ENCODE results near the gene RLF.

RLF gene

GRCh38 chr1:40243351-40243750 is 82.2 kb downstream of the RLF start:
- no peak for DNase-seq (ENCODE audit: low read depth)

DNA sequence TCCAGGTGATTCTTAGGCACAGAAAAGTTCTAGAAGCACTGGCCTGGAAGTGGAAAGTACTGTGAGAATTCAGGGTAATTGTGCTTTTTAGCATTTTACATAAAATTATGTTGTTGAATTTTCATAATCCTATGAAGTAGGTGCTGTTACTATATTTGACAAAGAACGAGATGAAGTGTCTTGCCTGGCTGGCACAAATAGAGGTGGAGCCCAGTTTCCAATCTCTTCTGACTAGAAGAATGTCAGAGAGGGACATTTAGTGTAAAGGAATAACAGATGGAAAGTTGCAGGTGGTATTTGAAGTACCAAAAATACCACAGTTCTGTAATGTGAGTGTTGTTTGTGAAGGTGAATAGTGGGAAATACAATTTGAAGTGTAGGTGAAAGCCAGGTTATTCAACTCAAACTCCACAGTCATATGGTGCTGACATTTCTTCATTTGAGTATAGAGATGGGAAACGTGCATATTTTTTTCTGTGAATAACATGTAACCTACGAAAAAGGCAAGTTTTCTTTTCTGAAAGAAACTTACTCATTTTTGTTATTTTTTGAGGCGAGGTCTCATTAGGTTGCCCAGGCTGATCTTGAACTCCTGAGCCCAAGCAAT is 83.1 kb downstream of the RLF start:
- DNase-seq (ENCODE audit: low read depth) = no peak

- DNase-seq (ENCODE audit: low read depth) = no peak
Observed at GRCh38 chr1:40245686-40246085, 84.5 kb downstream of the RLF start.

DNA sequence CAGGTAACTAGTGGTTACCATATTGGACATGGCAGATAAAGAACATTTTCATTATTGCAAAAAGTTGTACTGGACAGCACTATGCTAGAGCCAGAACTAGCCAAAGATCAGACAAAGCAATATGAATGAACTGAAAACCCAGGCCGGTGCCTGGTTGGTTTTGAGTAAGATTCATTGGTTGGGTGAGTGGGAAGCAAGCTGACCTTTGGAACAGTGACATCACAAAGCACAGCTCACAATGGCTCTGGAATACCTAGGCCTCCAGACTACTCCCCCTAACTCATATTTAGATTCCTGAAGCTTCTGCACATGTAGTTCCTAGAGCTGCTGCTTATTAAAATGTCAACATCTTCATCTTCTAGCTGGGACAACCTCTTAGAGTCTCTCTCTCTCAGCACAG is 86.5 kb downstream of the RLF start, which contains the start of gene TMCO2:
TSS of gene TMCO2 (plus strand) at position 283 of the 400 bp plus-strand sequence. CDS start at position 340, 57 bp downstream.
- no peak for DNase-seq (ENCODE audit: low read depth)

DNA sequence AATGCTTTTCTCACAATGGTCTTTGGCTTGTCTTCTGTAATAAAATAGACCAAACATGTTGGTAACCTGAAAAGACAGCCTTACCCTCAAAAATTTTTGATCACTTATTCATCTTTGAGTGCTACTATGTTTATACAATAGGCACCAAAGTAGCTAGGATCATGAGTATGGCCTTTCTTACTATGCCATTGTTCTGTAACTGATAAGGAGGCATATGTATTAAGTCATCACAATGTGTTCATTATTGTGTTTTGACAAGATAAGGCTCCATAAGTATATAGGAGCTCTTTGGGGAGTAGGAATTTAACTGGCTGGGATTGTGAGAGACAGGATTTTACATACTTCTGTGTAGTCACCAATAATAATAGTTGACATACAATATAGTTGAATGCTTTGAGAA is 87.2 kb downstream of the RLF start:
- DNase-seq (ENCODE audit: low read depth) = no peak

DNA sequence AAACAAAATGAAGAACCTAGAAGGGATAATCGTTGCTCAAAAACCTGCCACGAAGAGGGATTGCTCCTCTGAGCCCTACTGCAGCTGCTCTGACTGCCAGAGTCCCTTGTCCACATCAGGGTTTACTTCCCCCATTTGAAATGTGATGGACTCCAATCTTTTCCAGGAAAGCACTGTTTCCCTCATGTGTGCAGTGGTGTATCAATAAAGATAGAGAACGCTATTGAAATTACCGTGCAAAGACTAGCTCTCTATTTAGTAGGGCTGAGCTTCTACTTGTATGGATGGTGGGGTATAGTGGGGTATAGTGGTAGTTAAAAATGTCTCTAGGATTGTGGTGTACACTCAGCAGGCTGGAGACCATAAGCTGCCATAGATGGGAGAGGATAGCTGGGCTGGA is 90.3 kb downstream of the RLF start:
- DNase-seq (ENCODE audit: low read depth) = no peak

DNA sequence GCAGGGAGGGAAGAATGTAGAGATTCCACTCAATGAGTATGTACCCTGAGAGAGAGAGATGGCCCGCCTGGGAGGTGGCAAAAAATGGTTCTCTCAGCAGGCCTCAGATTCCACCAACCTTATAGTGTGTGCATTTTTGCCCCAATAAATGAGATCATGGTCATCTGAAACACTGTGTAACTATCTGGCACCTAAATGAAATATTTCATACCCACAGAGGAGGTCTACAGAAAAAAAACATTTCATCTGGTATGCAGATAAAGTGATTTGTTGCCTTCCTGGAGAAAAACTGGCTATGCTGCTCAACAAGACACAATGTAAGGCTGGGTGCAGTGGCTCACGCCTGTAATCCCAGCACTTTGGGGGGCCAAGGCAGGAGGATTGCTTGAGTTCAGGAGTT is 91.4 kb downstream of the RLF start:
- no peak for DNase-seq (ENCODE audit: low read depth)

GRCh38 chr1:40255231-40255630 is 94.0 kb downstream of the RLF start:
- no peak for DNase-seq (ENCODE audit: low read depth)

- DNase-seq (ENCODE audit: low read depth) = no peak
Observed at GRCh38 chr1:40256401-40257084, 95.4 kb downstream of the RLF start.

DNA sequence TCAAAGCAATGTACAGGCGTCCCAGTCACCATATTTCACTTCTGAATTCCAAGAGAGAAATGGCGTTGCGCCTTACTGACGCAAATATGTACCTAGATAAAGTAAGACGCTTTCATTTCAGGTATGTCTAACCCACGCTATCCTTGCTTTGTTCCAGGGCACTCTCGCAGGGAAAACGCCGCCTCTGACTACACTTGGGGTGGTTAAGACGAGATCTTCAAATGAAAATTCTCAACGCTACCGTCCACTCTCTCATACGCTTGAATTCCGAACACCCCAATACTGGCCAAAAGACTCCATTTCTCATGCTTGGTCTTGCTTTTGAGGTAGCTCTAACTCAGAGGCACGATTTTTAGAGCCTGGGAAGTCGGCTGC is 96.1 kb downstream of the RLF start:
- DNase-seq (ENCODE audit: low read depth) = no peak

DNA sequence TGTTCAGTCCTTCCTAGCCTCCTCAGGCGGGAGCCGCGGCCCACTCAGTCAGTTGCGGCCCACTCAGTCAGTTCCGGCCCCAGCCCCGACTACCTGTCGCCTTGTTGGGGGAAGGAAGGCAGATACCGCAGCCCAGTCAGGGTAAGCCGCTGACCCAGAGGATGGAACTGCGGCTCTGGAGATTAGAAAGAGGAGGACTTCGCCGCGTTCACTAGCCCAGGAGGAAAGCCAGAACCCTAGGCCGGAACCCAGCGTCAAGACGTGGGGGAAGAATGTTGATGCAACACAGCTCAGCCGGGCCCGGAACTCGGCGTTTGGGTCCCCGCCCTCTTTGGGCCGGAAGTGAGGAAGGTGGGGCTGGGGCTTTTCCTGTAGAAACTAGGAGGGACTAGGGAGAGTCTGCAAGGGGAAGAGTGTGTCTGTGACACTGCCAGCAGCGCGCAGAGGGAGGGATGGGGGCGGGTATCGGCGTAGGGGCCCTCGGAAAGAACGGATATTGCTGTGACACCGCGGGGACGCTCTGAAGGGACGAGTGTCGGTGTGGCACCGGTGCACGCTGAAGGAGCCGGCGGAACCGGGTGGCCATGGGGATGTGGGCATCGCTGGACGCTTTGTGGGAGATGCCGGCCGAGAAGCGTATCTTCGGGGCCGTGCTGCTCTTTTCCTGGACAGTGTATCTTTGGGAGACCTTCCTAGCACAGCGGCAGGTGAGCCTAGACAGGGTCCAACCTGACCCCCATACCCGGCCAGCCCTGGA is 96.7 kb downstream of the RLF start, which contains the start of gene ZMPSTE24:
TSS of gene ZMPSTE24 (plus strand) at position 549 of the 757 bp plus-strand sequence. CDS start at position 585, 36 bp downstream.
- DNase-seq (ENCODE audit: low read depth) = peak; percentile 89

- no peak for DNase-seq (ENCODE audit: low read depth)
Observed at GRCh38 chr1:40258445-40258769, 97.2 kb downstream of the RLF start.

GRCh38 chr1:40264354-40264781 is 103.2 kb downstream of the RLF start:
- no peak for DNase-seq (ENCODE audit: low read depth)

GRCh38 chr1:40265298-40265697 is 104.1 kb downstream of the RLF start:
- no peak for DNase-seq (ENCODE audit: low read depth)

GRCh38 chr1:40265919-40266318 is 104.7 kb downstream of the RLF start:
- no peak for DNase-seq (ENCODE audit: low read depth)

DNA sequence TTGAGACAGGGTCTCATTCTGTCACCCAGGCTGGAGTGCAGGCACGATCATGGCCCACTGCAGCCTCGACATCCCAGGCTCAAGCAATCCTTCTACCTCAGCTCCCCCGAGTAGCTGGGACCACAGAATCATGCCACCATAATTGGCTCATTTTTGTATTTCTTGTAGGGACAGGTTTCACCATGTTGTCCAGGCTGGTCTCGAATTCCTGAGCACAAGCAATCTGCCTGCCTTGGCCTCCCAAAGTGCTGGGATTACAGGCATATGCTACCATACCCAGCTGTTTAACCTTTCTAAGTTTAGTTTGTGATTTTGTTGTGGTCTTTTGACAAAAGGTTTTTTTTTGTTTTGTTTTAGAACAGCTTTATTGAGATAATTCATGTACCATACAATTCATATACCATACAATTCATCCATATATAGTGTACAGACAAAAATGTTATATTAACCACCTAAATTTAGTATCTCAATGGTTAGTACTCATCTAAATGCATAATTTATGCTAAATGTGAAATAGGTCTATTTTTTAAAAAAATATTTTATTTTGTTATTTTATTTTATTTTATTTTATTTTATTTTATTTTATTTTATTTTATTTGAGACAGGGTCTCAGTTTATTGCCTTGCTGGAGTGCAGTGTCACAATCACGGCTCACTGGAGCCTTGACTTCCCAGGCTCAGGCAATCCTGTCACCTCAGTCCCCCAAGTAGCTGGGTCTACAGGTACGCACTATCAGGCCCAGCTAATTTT is 105.8 kb downstream of the RLF start:
- DNase-seq (ENCODE audit: low read depth) = no peak

DNA sequence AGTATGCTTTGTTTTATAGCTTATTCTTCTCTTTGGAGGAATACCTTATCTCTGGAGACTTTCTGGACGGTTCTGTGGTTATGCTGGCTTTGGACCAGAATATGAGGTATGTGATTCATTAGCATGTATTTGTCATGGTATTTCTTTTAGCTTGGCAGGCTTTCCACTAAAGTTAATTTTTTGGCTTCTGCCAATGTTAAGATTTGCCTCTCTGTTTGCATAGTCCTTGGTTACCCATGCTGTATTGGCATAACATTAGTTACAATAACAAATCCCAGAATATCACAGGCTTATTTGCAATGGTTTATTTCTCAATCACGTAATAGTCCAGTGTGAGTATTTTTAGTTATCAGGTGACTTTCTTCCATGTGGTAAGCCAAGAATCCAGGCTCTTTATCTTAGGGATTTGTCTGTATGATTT is 106.6 kb downstream of the RLF start:
- DNase-seq (ENCODE audit: low read depth) = no peak

GRCh38 chr1:40268211-40268610 is 107.0 kb downstream of the RLF start:
- DNase-seq (ENCODE audit: low read depth) = no peak

GRCh38 chr1:40270152-40270834 is 109.1 kb downstream of the RLF start:
- DNase-seq (ENCODE audit: low read depth) = no peak

- DNase-seq (ENCODE audit: low read depth) = no peak
Observed at GRCh38 chr1:40272653-40273213, 111.5 kb downstream of the RLF start.

DNA sequence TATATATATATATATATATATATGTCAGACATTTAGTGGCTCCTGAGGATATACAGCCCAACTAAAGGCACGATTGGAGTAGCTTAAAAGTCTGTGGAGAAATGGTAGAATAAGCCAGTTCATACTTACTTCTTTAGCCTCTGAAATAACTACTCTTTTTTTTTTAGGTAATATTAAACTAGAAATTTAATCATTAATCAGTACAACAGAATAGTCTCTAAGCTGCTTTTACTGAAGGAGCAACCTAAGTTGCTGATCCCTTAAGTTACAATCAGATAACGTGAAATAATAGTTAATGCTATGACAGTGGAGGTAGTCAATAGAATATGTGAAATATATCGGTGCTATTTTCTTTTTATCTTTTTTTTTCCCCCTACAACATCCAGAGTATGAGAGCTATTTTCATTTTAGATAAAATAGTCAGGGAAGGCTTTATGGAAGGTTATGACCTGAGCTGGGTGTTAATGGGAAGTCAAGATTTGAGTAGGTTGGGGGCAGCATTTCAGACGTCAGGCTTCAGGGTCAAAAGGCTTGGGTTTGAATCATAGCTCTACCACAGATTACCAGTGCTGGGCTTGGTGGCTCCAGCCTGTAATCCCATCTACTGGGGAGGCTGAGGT is 112.5 kb downstream of the RLF start:
- DNase-seq (ENCODE audit: low read depth) = no peak
